HG03457 (cell line): ENCODE data around the gene IQCK.

ENCODE experiments used
- ATAC-seq: cut with Tn5 transposase; IDR thresholded peaks from one replicate; pipeline ENCODE4 v1.9.1; 2021; ENCODE audit warnings: moderate number of reproducible peaks; ENCODE audit not compliant: unreplicated experiment

IQCK gene

DNA sequence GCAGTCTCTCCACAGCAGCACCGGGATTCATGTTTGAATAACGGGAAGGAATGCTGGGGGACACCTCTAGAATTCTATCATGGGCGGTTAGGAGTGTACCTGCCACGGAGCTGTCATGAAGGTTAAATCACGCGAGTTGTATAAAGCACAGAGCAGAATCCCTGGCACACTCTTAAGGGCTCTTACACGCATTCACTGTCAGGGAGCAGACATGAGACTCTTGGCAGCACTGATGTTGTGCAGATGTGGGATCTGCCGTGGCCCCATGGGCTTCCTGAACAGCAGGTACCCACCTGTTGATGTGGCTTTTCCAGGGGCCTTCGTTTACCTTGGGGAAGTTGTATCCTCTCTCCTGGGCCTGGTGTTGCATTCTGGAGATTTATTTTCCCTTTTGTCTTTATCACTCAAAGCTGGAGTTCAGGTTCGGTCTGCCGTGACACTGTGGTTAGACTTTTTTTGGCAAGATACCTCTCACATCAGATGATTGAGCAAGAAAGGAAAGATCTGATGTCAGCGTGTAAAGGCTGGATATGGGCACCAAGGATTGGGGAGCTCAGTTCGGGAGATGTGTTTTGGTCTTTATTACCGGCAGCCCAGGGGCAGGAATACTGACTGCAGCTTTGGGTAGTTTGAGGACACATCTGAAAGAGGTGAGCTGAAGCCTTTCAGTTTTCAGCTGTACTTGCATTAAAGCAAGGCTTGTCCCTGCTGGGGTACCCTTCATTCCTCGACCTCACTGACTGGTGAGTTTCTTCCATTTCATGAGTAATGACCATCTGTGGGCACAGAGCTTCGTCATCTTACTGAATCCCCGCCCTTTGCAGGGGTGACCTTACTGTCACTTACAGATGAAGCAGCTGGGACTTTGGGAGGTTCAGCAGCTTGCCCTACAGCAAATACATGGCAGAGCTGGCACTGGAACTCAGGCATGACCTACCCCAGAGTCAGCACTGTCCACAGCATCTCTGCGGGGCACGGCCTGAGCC is 19.3 kb upstream of the IQCK start:
- no peak for ATAC-seq

DNA sequence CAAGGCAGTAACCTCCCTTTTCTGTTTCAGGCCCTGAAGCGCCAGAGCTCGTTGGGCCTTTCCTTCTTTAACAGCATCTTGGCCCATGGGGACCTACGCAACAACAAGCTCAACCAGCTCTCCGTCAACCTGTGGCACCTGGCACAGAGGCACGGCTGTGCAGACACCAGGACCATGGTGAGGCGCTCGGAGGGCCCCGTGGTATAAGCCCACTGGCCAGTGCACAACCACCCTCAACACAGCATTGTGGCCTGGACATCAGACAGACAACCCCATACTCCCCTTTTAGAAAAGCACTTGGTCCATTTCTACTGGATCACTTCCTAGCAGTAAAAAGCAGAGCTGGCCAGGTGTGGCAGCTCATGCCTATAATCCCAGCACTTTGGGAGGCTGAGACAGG is 18.6 kb upstream of the IQCK start:
- no peak for ATAC-seq

DNA sequence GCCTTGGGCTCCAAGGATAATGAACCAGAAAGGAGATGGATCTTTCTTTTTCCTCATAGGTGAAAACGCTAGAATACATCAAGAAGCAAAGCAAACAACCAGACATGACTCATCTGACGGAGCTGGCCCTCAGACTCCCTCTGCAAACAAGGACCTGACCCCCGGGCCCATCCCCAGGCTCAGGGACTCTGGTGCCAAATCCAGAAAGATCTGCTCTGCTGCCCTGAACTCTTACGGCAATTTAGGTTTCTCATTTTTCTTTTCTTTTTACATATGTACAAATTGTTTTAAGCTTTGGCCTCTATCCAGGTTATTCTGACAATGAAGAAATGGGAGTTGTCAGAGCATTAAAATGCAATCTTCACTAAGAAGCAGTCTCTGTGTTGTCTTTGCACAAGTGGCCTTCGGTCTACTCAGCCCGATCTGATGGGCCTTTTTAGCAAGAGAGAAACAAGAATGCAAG is 17.7 kb upstream of the IQCK start:
- no peak for ATAC-seq

DNA sequence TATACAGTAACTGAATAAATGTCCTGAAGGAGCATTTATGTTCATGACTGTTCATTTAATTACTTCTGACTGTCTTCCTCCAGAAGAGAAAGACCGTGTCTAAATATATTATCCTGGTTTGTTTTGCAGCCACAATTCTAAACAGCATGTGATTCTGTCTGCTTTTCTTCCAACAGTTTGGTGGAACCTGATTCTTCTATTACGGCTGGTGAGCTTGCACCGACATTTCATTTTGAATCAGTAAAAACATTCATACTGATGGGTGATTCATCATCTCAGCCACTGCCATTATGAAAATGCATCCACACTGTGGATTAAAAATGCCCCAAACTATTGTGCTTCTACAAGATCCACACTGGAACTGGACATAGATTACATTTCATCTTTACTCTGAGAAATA is 17.0 kb upstream of the IQCK start:
- ATAC-seq, result no peak

DNA sequence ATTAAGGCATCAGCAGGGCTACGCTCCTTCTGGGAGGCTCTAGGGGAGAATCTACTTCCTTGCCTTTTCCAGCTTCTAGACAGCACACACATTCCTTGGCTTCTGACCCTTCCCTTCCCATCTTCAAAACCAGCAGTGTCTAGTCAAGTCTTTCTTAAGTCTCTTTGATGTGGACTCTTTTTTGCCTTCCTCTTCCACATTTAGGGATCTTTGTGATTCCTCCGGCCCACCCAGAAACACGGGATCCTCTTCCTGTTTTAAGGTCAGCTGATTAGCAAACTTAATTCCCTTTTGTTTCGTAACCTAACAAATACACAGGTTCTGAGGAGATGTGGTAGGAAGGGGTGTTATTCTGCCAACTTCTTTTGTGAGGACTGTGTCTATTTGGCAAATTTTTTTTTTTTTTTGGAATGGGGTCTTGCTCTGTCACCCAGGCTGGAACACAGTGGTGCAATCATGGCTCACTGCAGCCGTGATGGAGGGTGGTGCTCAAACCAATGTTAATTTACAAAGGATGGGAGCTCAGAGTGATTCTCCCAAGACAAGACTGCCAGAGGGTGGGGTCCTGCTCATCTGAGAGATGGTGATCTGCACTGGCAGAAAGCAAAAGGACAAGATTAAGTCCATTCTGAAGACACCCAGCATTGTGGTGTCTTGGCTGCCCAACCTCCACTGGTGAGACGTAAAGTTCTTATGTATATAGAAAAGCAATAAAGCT is 14.7 kb upstream of the IQCK start:
- ATAC-seq, result no peak

DNA sequence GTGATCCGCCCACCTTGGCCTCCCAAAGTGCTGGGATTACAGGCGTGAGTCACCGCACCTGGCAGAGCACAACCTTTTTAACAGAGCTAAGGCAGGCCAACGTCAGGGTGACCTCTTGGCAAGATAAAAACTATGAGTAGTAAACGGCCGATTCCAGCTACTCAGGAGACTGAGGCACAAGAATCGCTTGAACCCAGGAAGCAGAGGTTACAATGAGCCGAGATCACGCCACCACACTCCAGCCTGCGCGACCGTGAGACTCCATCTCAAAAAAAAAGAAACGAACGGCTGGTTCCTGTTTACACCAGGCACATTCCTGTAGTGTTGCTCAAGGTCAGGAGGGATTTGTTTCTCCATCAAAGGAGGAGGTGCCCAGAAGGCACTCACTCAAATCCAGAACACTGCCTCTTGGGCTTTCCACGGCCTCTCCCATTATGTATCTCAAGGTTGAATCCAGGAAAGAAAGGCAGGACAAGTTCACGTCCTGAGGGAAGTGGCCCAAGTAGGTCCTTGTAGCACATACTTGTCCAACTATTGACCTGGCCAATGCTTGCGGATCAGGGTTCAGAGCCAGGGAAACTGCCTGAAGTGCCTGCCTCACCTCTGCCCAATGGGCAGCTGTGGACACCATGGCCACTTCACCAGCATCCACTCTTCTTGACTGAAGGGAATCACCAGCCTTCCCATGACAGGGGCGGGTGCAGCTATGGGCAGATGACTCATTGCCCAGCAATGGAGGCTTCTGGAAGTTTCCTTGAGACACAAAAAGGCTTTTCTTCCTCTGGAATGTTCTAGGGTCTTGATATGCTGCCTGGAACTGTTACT is 13.5 kb upstream of the IQCK start:
- no peak for ATAC-seq

DNA sequence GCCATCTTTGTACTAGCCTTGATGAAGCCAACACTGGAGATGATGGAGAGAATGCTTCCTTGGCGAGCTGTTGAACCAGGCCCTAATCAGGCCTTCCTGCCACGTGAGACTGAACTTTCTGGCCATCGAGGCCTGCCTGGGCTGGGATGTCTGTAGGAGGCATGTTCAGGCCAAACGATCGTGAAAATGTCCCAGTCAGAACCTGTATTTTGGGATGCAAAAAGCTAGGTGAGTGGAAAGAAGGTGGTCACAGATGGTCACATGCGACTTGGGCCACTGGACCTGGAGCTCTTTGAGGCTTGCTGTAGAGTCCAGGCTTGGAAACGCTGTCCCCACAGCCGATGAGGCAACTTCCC is 12.9 kb upstream of the IQCK start:
- no peak for ATAC-seq

DNA sequence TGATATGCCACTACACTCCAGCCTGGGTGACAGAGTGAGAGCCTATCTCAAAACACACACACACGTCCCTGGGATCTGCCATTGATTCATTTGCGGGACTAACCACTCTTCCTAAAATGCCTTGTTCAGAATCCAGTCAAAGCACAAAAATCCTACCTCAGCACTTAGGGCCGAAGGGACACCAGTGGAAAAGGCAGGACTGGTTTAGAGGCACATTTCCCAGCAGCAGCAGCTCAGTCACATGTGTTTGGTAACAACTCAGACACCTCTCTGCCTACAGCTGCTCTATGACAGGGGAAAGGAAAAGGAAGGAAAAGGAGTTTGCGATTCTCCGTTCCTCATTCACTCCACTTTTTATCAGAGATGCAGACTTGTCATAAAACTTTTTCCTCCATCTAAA is 12.2 kb upstream of the IQCK start:
- no peak for ATAC-seq

DNA sequence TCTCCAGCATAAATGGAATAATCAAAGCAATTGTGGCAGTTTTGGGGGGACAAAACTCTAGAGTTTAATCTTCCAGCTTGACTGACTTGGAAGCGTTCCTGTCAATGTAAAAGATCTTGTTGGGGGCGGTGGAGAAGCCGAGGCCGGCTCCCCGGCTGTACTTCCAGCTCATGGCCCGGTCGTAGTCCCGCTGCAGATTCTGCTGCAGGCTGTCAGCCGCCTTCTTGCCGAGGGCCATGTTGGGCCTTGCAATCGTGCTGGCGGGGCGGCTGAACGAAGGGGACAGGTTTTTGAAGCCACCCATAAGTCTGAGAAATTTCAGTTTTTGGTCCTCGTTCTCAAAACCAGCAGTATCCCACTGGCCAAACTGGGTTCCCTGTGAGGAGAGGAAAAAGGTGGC is 11.2 kb upstream of the IQCK start:
- no peak for ATAC-seq

DNA sequence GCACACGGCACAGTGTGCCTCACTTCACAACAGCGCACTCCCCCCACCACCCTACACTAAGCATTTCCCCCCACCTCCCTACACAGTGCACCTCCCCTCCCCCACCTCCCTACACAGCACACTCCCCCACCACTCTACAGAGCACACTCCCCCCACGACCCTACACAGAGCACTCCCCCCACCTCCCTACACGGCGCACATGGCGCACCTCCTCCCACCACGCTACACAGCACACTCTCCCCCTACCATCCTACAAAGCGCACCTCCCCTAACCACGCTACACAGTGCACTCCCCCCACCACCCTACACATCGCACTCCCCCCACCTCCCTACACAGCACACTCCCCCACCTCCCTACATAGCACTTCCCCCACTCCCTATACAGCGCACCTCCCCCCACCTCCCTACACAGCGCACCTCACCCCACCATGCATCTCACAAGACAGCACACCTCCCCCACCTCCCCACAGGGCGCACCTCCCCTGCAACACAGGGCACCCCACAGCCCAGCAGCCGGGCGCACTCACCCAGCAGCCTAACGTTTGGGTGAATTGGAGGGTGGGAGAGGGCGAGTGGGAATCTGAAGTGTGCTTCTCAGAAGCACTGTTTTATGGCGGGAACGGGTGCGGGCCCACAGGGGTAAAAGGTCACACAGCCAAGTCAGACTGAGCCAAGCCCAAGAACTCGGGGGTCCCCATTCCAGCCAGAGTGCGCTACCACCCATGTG is 10.3 kb upstream of the IQCK start:
- no peak for ATAC-seq

DNA sequence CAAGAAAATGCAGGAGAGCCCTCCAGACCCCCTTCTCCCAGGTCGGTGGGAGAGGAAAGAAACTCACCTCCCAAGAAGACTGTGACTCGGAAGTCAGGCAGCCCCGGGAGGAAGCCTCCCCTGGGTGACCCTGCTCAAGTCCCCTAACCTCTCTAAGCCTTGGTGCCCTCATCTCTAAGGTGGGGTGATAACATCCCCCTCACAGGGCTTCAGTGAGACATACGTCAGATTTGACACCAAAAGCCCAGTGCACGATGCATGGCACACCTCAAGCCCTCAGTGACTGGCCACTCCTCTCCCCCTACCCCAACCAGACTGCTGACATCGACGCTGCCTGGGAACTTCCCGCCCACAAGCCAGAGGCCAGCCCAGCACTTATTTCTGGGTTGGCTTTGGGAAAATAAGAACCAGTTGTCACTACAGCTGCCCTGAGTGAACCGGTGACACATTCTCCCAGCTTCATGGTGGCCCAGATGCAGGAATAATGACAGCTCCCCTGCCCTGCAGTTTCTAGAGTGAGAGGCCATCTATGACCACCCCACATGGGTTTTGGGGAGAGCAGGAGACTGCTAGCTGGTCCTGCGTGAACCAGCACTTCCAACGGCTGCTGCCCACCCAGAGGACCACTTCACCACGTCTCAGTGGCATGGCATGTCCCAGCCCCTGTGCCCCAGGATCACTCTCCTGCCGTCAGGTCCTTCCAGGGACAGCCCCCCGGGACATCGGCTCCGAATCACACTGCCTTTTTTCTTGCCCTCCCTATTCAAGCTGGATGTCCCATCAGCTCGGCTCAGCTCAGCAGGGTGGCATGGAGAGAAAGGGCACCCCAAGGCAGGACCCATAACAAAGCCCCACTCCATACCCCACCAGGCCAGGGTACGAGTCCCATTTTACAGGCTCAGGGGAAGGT is 9.5 kb upstream of the IQCK start:
- ATAC-seq, result no peak

DNA sequence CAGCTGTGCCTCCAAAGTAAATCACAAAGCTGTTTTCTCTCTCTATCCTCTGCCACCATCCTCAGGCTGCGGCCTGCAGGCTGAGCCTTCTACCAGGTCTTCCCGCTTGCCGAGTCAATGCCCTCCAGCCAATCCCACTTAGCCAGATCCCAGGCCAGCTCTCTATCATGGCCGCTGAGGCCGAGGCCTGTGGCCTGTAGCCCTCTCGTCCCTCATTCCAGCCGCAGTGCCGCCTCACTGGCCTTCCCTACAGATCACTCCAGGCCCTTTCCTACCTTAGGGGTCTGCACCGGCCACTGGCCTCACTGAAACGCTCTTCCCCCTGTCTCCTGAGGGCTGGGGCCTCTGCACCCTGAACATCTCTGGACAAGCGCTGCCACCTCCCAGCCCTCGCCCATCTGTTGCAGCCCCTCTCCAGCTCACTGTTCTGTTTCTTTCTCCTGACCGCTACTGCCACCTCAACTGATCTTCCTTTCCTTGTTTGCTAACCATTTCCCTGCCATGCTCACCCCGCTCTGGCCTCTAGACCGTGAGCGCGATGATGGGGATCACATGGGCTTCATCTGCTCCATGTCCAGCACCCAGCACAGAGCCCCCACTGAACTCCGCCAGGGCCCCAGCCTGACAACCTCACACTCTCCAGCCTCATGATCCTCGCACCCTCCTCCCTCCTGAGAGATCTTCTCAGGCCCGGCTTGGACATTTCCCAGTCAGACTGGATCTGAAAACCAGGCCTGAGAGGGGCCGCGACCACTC is 8.5 kb upstream of the IQCK start:
- ATAC-seq, result no peak

DNA sequence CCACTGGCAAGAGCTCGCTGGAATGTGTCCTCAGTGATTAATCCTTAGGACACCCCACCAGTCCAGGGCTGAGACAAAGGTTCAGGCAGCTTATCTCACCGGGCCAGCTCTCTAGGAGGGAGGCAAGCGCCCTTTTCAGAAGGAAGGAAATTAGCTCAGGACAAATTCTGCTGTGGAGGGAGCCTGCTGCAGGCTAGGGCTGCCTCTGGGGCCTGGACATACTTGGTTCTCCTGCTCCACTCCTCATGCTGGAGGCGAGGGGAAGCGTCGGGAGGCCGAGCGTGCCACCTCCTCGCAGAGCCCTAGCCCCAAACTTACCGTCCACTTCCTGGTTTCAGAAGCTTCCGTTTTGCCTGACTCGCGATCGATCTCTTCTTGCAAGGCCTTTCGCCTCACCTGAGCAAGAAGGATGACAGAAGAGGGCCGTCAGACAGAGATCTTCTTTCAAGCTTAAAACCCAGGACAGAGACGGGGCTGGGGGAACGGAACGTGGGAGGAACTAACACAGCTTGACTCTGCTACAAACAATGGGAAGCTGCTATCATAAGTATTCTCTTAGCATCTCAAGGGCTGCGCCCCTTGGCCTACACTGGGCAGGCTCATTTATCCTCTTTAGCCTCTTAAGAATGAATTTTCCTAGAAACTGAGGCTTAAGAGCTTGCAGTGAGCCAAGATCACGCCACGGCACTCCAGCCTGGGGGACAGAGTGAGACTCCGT is 7.7 kb upstream of the IQCK start:
- no peak for ATAC-seq

DNA sequence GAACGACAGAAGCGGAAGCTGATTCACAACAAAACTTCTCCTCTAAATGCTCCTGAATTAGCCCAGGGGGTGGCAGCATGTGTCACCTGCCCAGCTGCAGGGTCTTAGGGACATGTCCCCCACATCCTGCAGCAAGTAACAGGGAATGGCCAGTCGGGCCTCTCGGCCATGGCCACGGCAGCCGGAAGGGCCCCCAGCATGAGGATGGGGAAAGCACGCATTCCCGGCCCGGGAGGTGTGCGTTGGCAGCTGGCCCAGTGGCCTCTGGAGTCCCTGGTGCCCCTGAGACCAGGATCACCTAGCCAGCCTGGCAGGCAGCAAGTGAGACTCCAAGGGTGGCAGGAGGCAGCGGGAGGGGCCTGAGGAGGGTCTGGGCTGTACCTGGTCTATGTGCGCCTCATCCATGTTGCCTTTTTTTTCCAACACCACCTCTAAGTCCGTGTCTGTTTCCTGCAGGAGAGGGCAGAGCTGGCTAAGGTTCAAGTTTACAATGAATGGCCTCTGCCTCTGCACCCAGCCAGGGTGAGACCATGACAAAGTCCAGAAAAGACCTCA is 7.0 kb upstream of the IQCK start:
- ATAC-seq, result no peak

DNA sequence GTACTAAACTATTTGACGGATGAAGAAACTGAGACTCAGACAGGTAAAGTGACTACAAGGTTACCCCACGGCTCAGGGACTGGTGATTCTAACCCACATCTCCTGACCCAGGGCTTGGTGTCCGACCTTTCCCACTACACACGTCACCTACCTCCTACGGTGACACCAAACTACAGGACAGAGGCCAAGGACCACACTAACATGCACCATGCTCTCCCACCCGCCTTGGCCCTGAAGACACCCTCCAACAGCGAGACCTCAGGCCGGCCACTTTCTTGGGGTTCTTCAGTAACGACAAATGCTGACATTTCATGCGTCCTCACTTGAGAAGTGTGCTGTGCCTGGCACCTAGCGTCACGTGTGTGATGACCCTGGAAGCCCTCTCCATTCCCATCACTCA is 6.4 kb upstream of the IQCK start:
- no peak for ATAC-seq

DNA sequence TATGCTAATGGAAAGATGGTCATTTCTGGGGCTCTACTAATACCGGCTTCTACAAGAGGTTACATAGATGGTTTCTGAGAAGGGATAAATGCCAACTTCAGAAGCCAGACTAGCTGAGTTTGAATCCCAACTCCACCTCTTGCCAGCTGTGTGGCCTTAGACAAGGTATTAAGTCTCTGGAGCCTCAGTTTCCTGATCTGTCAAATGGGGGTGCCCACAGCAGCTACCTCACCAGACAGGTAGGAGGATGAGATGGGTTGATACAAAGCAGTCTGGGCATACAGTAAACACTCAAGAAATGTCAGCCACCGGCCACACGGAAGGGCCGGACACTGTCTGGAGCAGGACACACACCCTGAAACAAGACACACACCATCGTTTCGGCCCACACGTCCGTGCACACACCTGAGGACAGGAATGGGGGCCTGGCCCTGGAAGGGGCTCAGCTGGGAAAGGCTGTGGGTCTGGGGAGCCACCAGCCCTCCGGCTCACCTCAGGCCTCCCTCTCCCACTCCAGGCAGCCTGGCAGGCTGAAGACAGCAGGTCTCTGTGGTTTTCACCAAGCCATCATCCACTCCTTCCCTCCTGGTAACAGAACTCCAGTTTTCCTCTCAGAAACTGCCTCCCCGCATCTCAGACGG is 5.5 kb upstream of the IQCK start:
- no peak for ATAC-seq

DNA sequence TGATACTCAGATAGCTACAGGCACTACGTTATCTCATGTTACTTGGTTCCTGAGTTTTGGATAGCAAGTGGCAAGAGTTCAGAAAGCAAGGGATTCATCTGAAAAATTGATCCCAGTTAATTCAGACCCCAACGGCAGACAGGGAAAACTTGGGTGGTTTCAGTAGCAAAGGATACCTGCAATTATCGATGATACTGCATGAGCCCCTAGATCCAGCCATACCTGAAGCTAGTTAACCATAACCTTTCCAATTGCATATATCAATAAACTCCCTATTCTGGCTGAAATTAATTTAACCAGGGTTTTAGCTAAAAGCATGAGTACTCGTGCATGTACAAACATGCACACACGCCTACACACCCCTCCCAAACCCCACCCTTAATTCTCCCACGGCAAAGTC is 4.4 kb upstream of the IQCK start:
- no peak for ATAC-seq

DNA sequence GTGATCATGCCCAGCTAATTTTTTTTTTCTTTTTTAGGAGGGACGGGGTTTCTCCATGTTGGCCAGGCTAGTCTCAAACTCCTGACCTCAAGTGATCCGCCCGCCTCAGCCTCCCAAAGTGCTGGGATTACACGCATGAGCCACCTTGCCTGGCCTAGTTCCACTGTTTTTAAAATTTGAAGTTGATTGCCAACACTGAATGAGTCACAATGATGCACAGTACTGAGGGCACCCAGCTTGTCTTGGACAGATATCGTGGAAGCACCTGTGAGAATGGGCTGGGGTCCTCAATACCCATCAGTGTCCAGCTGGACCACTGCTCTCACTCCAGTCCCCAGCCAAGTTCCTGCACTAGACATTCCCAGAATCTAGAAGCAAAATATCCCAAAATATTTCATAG is 2.5 kb upstream of the IQCK start:
- no peak for ATAC-seq
